Thyroid gland (tissue), 4 donors: ENCODE data around the gene ADAMTS17.

Experiments
- CTCF ChIP-seq, 6 experiments: fragments of 200-600 bp in 3 of 6; fragments of 450-650 bp in 3 of 6; sonication (generic) in 3 of 6; IDR thresholded peaks; one replicate each; pipeline ENCODE4 v1.5.1; 2016 to 2019; ENCODE audit warnings: antibody characterized with exemption in 6 of 6, mild to moderate bottlenecking in 2 of 6, inconsistent platforms in 1 of 6, moderate library complexity in 1 of 6
- POLR2A ChIP-seq, 2 donors: fragments of 450-650 bp; IDR thresholded peaks; one replicate each; pipeline ENCODE4 v1.6.1; 2017; ENCODE audit warnings: antibody characterized with exemption in 2 of 2, mild to moderate bottlenecking in 2 of 2, moderate library complexity in 1 of 2

- TF ChIP-seq CTCF (IDR thresholded peaks at IDR 0.05): no peak
- TF ChIP-seq POLR2A (IDR thresholded peaks at IDR 0.05): no peak
These were observed 279.8 kb downstream of the ADAMTS17 start for GRCh38 chr15:100061944-100062343.
